IMR-90 (cell line): ENCODE data around the gene TTC39B. TPM values are rescaled to one million over a fixed set of nuclear protein-coding genes. Genes with fewer than 3 reads are reported as not detected.

Source experiments
- ATAC-seq: fragments of 200-7000 bp; cut with Tn5 transposase; 2 replicates; pipeline ENCODE4 v1.9.1; 2020; ENCODE audit warnings: low read depth, mild to moderate bottlenecking, moderate library complexity
- BruUV-seq: library from RNA; stranded (reverse); fragments of 400-500 nt; replicated peaks from 2 replicates; lab custom pipeline; 2021; lab: Mats Ljungman, UMichigan
- CTCF ChIA-PET: fragments of 300-600 bp; formaldehyde crosslinking; extraction: SDS; loops from one replicate; lab custom pipeline; 2021; ENCODE audit warnings: antibody characterized with exemption; lab: Yijun Ruan, JAX
- POLR2A ChIA-PET: fragments of 300-600 bp; sonication (Branson Sonifier 250); formaldehyde crosslinking; loops from one replicate; lab custom pipeline; 2022; ENCODE audit warnings: antibody characterized with exemption; ENCODE audit not compliant: unreplicated experiment; lab: Charles Lee
- DNase-seq: peaks from one replicate; pipeline ENCODE4 v3.0.0; 2013
- H2AFZ ChIP-seq: replicated peaks from 2 replicates; pipeline ENCODE3; 2013; ENCODE audit warnings: low read length, mild to moderate bottlenecking; ENCODE audit not compliant: poor library complexity
- H2AK5ac ChIP-seq: 2 replicates; pipeline ENCODE4 v1.6.1; 2013; ENCODE audit warnings: low read depth, low read length, inconsistent platforms
- H2AK9ac ChIP-seq: replicated peaks from 2 replicates; pipeline ENCODE3; 2013; ENCODE audit warnings: mild to moderate bottlenecking, low read depth, low read length, moderate library complexity; ENCODE audit not compliant: poor library complexity
- H2BK120ac ChIP-seq: 2 replicates; pipeline ENCODE4 v1.6.1; 2013; ENCODE audit warnings: low read depth, low read length, inconsistent platforms
- H2BK15ac ChIP-seq: 3 replicates; pipeline ENCODE4 v1.6.1; 2013; ENCODE audit warnings: low read depth, low read length, inconsistent platforms
- H2BK20ac ChIP-seq: 2 replicates; pipeline ENCODE4 v1.6.1; 2013; ENCODE audit warnings: low read depth, mild to moderate bottlenecking, inconsistent platforms, low read length, moderate library complexity
- H2BK5ac ChIP-seq: 2 replicates; pipeline ENCODE4 v1.6.1; 2013; ENCODE audit warnings: mild to moderate bottlenecking, low read depth, low read length, inconsistent platforms; ENCODE audit not compliant: poor library complexity, severe bottlenecking
- H3K14ac ChIP-seq: replicated peaks from 2 replicates; pipeline ENCODE4 v1.6.1; 2013; ENCODE audit warnings: low read depth, low read length, inconsistent platforms
- H3K18ac ChIP-seq: 2 replicates; pipeline ENCODE4 v1.6.1; 2013; ENCODE audit warnings: low read depth, low read length, control low read depth
- H3K23ac ChIP-seq: 2 replicates; pipeline ENCODE4 v1.6.1; 2013; ENCODE audit warnings: low read depth, low read length, inconsistent platforms
- H3K27ac ChIP-seq: 2 replicates; pipeline ENCODE4 v1.5.1; 2013; ENCODE audit warnings: mild to moderate bottlenecking, control low read depth, low read length; ENCODE audit not compliant: insufficient read depth
- H3K27me3 ChIP-seq: 2 replicates; pipeline ENCODE4 v1.6.1; 2013; ENCODE audit warnings: low read length; ENCODE audit not compliant: control insufficient read depth, insufficient read depth
- H3K36me3 ChIP-seq: 2 replicates; pipeline ENCODE4 v1.6.1; 2013; ENCODE audit warnings: low read length, mixed read lengths; ENCODE audit not compliant: control insufficient read depth, insufficient read depth
- H3K4ac ChIP-seq: 2 replicates; pipeline ENCODE4 v1.6.1; 2013; ENCODE audit warnings: low read depth, low read length, inconsistent platforms
- H3K4me1 ChIP-seq: 2 replicates; pipeline ENCODE4 v1.6.1; 2013; ENCODE audit warnings: low read length, mixed read lengths; ENCODE audit not compliant: control insufficient read depth, insufficient read depth
- H3K4me2 ChIP-seq: 2 replicates; pipeline ENCODE4 v1.6.1; 2013; ENCODE audit warnings: low read depth, mild to moderate bottlenecking, control low read depth, low read length, moderate library complexity
- H3K4me3 ChIP-seq: 2 replicates; pipeline ENCODE4 v1.5.1; 2013; ENCODE audit warnings: low read depth, mild to moderate bottlenecking, control low read depth, low read length, moderate library complexity; ENCODE audit not compliant: insufficient read depth
- H3K56ac ChIP-seq: 2 replicates; pipeline ENCODE4 v1.6.1; 2013; ENCODE audit warnings: low read length, inconsistent platforms; ENCODE audit not compliant: insufficient read depth; ENCODE audit errors: extremely low read depth
- H3K79me1 ChIP-seq, 2 experiments: 2 replicates each; pipeline ENCODE4 v1.6.1; 2013; ENCODE audit warnings: low read length in 2 of 2, inconsistent platforms in 1 of 2, low read depth in 1 of 2
- H3K9ac ChIP-seq: 2 replicates; pipeline ENCODE4 v1.6.1; 2013; ENCODE audit warnings: low read depth, low read length, control low read depth
- H3K9me1 ChIP-seq: 2 replicates; pipeline ENCODE4 v1.6.1; 2013; ENCODE audit warnings: low read length, inconsistent platforms; ENCODE audit not compliant: insufficient read depth
- H3K9me3 ChIP-seq: 2 replicates; pipeline ENCODE4 v1.6.1; 2013; ENCODE audit warnings: low read length; ENCODE audit not compliant: control insufficient read depth, insufficient read depth
- H4K20me1 ChIP-seq: 2 replicates; pipeline ENCODE4 v1.6.1; 2013; ENCODE audit warnings: low read length, inconsistent platforms; ENCODE audit not compliant: insufficient read depth
- H4K5ac ChIP-seq: 2 replicates; pipeline ENCODE4 v1.6.1; 2013; ENCODE audit warnings: mild to moderate bottlenecking, low read depth, low read length, control low read depth
- H4K8ac ChIP-seq, 2 experiments: 2 replicates each; pipeline ENCODE4 v1.6.1; 2013; ENCODE audit warnings: low read depth in 2 of 2, low read length in 2 of 2, control low read depth in 1 of 2, inconsistent platforms in 1 of 2
- H4K91ac ChIP-seq: 2 replicates; pipeline ENCODE4 v1.6.1; 2013; ENCODE audit warnings: low read depth, low read length, inconsistent platforms; ENCODE audit not compliant: insufficient read depth
- BHLHE40 ChIP-seq: fragments of 150-350 bp; IDR thresholded peaks from 2 replicates; pipeline ENCODE4 v1.6.1; 2016; ENCODE audit warnings: mild to moderate bottlenecking, low read depth, low read length
- CTCF ChIP-seq: conservative IDR thresholded peaks from 2 replicates; pipeline ENCODE4 v1.5.1; 2012; ENCODE audit warnings: mild to moderate bottlenecking, low read depth, low read length, improper control_type of control experiment
- ELK1 ChIP-seq: fragments of 150-350 bp; IDR thresholded peaks from 2 replicates; pipeline ENCODE4 v1.6.1; 2016; ENCODE audit warnings: low read depth, mild to moderate bottlenecking, low read length, moderate library complexity, borderline replicate concordance
- MAFK ChIP-seq: IDR thresholded peaks from 2 replicates; pipeline ENCODE4 v1.6.1; 2012; ENCODE audit warnings: low read depth, low read length, improper control_type of control experiment
- MAZ ChIP-seq: IDR thresholded peaks from 2 replicates; pipeline ENCODE4 v1.6.1; 2012; ENCODE audit warnings: low read depth, mild to moderate bottlenecking, low read length, improper control_type of control experiment, moderate library complexity, borderline replicate concordance
- NFE2L2 ChIP-seq: fragments of 150-350 bp; IDR thresholded peaks from 2 replicates; pipeline ENCODE4 v1.6.1; 2016; ENCODE audit warnings: low read depth, mild to moderate bottlenecking, low read length
- POLR2A ChIP-seq: IDR thresholded peaks from 2 replicates; pipeline ENCODE4 v1.6.1; 2012; ENCODE audit warnings: mild to moderate bottlenecking, low read depth, low read length
- RAD21 ChIP-seq: IDR thresholded peaks from 2 replicates; pipeline ENCODE4 v1.6.1; 2012; ENCODE audit warnings: low read length, improper control_type of control experiment
- RFX5 ChIP-seq: IDR thresholded peaks from 2 replicates; pipeline ENCODE4 v1.8.0; 2012; ENCODE audit warnings: low read depth, mild to moderate bottlenecking, low read length, moderate library complexity
- SMC3 ChIP-seq: fragments of 150-350 bp; IDR thresholded peaks from 2 replicates; pipeline ENCODE4 v1.6.1; 2016; ENCODE audit warnings: low read depth, mild to moderate bottlenecking, antibody characterized with exemption, low read length, moderate library complexity
- WGBS, 2 experiments: methylation state at CpG; one replicate each; pipeline versions ENCODE4 v1.1.5 to v1.1.7; 2013; ENCODE audit warnings: missing lambda C conversion rate in 2 of 2; ENCODE audit not compliant: insufficient read length in 1 of 2; ENCODE audit errors: extremely low coverage in 2 of 2; 5-methylcytosine and 5-hydroxymethylcytosine counted together
- dilution Hi-C: fragments of 300-500 bp; cut with HindIII; formaldehyde crosslinking; loops from one replicate; pipeline ENCODE4 v1.14.3; 2018; ENCODE audit warnings: low sequenced_read_pairs; ENCODE audit not compliant: unreplicated experiment
- in situ Hi-C: fragments of 300-500 bp; cut with MboI; formaldehyde crosslinking; loops from 3 replicates; pipeline ENCODE4 v1.14.3; 2019; ENCODE audit warnings: low sequenced_read_pairs, inconsistent platforms, mixed read lengths
- intact Hi-C: fragments of 100-400 bp; cut with micrococcal nuclease; formaldehyde crosslinking; loops from 2 replicates; pipeline ENCODE4 v1.10.0; 2022
- polyA plus RNA-seq, 3 experiments: library from polyadenylated mRNA; depleted of rRNA; stranded (reverse); fragments of >200 nt; gene quantifications; 2 replicates each; pipeline ENCODE4 v1.2.3, GENCODE V29; 2012; ENCODE audit warnings: low replicate concordance in 1 of 3
- total RNA-seq: library from RNA; depleted of rRNA; stranded (reverse); fragments of >200 nt; gene quantifications from 2 replicates; pipeline ENCODE4 v1.2.3, GENCODE V29; 2012

TTC39B gene
- total and polyA plus RNA-seq, 2 of the 4 experiments (the other 2 are of a cell fraction): 2.5 to 12.2 TPM

GRCh38 chr9:15271403-15271802 lies 35.6 kb downstream of the TTC39B start:
- Histone ChIP-seq H3K9me3 (no peaks in the 10 kb centered on the region), H3K4me1 (no peaks in the 10 kb centered on the region), H3K4me3 (no peak overlapping the region), H3K18ac (no peak overlapping the region), H3K14ac (no peak overlapping the region), H3K23ac (no peak overlapping the region), H3K56ac (no peak overlapping the region), H2BK120ac (no peak overlapping the region), H3K9me1 (peaks cover 14% of the 10 kb centered on the region), H2AK5ac (no peak overlapping the region), H3K4me2 (no peak overlapping the region), H2AFZ (no peak overlapping the region), H4K8ac (no peak overlapping the region), H3K4ac (no peak overlapping the region), H4K5ac (no peak overlapping the region), H2BK20ac (no peak overlapping the region), H3K9ac (no peak overlapping the region), H4K91ac (no peak overlapping the region), H3K27me3 (no peaks in the 10 kb centered on the region), H2BK15ac (no peak overlapping the region), H2AK9ac (no peak overlapping the region), H3K36me3 (peaks cover 2% of the 10 kb centered on the region; the same call in 1 of the 2 replicates), H3K27ac (no peak overlapping the region), H2BK5ac (no peak overlapping the region), H4K20me1 (peaks cover 11% of the 10 kb centered on the region), H3K79me1 (peaks cover 14 to 29% of the 10 kb centered on the region in 2 experiments; a peak in 3 of 4 replicates)
- DNase-seq: no peak
- no peak for TF ChIP-seq BHLHE40
- no peak for TF ChIP-seq RFX5
- TF ChIP-seq MAZ: no peak
- no peak for TF ChIP-seq SMC3
- TF ChIP-seq CTCF: no peak
- TF ChIP-seq NFE2L2: no peak
- TF ChIP-seq MAFK: no peak
- no peak for TF ChIP-seq ELK1
- no peak for TF ChIP-seq RAD21
- TF ChIP-seq POLR2A: no peak
- no peak for ATAC-seq
- ChIA-PET CTCF (no interaction called here), POLR2A (no interaction called here)
- 95% methylated on average over 5 of the region's 7 CpGs; no CpG with 5 or more reads in 1 of the 2 experiments for WGBS, 2 experiments
- dilution Hi-C loops (no loop called here), in situ Hi-C loops (no loop called here), intact Hi-C loops (no loop called here)
- BruUV-seq: no TSS peak
